SK-N-SH (cell line): ENCODE data around the gene WDR6. TPM values are rescaled to one million over a fixed set of nuclear protein-coding genes. Genes with fewer than 3 reads are reported as not detected.

Experiments used
- CTCF ChIA-PET: fragments of 300-600, 350-600 bp; formaldehyde crosslinking; extraction: SDS; loops from one replicate; lab custom pipeline; 2021; lab: Yijun Ruan, JAX
- POLR2A ChIA-PET: fragments of 350-600 bp; sonication (Branson Sonifier 250); formaldehyde crosslinking; extraction: SDS; loops from one replicate; lab custom pipeline; 2020; ENCODE audit warnings: antibody characterized with exemption, inconsistent platforms; lab: Yijun Ruan, JAX
- DNase-seq: peaks from one replicate; pipeline ENCODE4 v3.0.0; 2012
- H2AFZ ChIP-seq: fragments of 200-600 bp; sonication (generic); 2 replicates; pipeline ENCODE4 v1.8.1; 2016; ENCODE audit warnings: antibody characterized with exemption, mild to moderate bottlenecking, low read depth
- H3F3A ChIP-seq: fragments of 200-600 bp; sonication (generic); replicated peaks from 2 replicates; pipeline ENCODE3; 2016; ENCODE audit warnings: antibody characterized with exemption, mild to moderate bottlenecking; ENCODE audit not compliant: insufficient read depth
- H3K27ac ChIP-seq, 2 experiments: fragments of 200-500 bp in 1 of 2; fragments of 200-600 bp in 1 of 2; sonication (Bioruptor generic) in 1 of 2; sonication (generic), shearing (Covaris generic) in 1 of 2; 2 replicates each; pipeline versions ENCODE4 v1.5.1 to v1.6.1; 2014 to 2016; ENCODE audit warnings: low read depth in 2 of 2, inconsistent platforms in 1 of 2, low read length in 1 of 2, mild to moderate bottlenecking in 1 of 2, mixed read lengths in 1 of 2
- H3K27me3 ChIP-seq: fragments of 200-600 bp; sonication (generic), shearing (Covaris generic); 2 replicates; pipeline ENCODE4 v1.6.1; 2016; ENCODE audit warnings: mixed run types; ENCODE audit not compliant: insufficient read depth
- H3K36me3 ChIP-seq, 2 experiments: fragments of 200-500 bp in 1 of 2; fragments of 200-600 bp in 1 of 2; sonication (Bioruptor generic) in 1 of 2; sonication (generic) in 1 of 2; replicated peaks in 1 of 2; 2 replicates each; pipeline versions ENCODE3 to v1.5.1; 2014 to 2016; ENCODE audit warnings: low read length in 1 of 2, mild to moderate bottlenecking in 1 of 2; ENCODE audit not compliant: insufficient read depth in 2 of 2, control insufficient read depth in 1 of 2
- H3K4me1 ChIP-seq, 2 experiments: fragments of 200-500 bp in 1 of 2; fragments of 200-600 bp in 1 of 2; sonication (Bioruptor generic) in 1 of 2; sonication (generic), shearing (Covaris generic) in 1 of 2; 2 replicates each; pipeline versions ENCODE4 v1.5.1 to v1.6.1; 2014 to 2016; ENCODE audit warnings: low read depth in 1 of 2, low read length in 1 of 2, mixed run types in 1 of 2; ENCODE audit not compliant: insufficient read depth in 2 of 2, control insufficient read depth in 1 of 2
- H3K4me2 ChIP-seq: fragments of 200-600 bp; sonication (generic), shearing (Covaris generic); 2 replicates; pipeline ENCODE4 v1.6.1; 2017; ENCODE audit warnings: mixed run types
- H3K4me3 ChIP-seq, 2 experiments: fragments of 200-500 bp in 1 of 2; fragments of 200-600 bp in 1 of 2; sonication (Bioruptor generic) in 1 of 2; sonication (generic), shearing (Covaris generic) in 1 of 2; 2 replicates each; pipeline versions ENCODE4 v1.5.1 to v1.8.1; 2014 to 2016; ENCODE audit warnings: low read depth in 2 of 2, inconsistent platforms in 1 of 2, low read length in 1 of 2, mild to moderate bottlenecking in 1 of 2, mixed read lengths in 1 of 2, moderate library complexity in 1 of 2
- H3K79me2 ChIP-seq: fragments of 200-600 bp; sonication (generic); 2 replicates; pipeline ENCODE4 v1.8.1; 2017; ENCODE audit warnings: mild to moderate bottlenecking; ENCODE audit not compliant: insufficient read depth
- H3K9ac ChIP-seq: fragments of 200-600 bp; sonication (generic); 2 replicates; pipeline ENCODE4 v1.6.1; 2017; ENCODE audit warnings: mixed run types
- H3K9me2 ChIP-seq: fragments of 200-600 bp; sonication (generic); 2 replicates; pipeline ENCODE4 v1.6.1; 2017; ENCODE audit warnings: mixed run types
- H3K9me3 ChIP-seq: fragments of 200-600 bp; sonication (generic); 2 replicates; pipeline ENCODE4 v1.6.1; 2017; ENCODE audit warnings: mixed run types, mild to moderate bottlenecking, moderate library complexity
- H4K20me1 ChIP-seq: fragments of 200-600 bp; sonication (generic); 2 replicates; pipeline ENCODE4 v1.6.1; 2017; ENCODE audit warnings: mild to moderate bottlenecking, mixed run types; ENCODE audit not compliant: insufficient read depth
- CHD2 ChIP-seq: fragments of 150-350 bp; IDR thresholded peaks from 2 replicates; pipeline ENCODE4 v1.6.1; 2018; ENCODE audit warnings: low read length; ENCODE audit not compliant: partially characterized antibody
- ELF1 ChIP-seq: IDR thresholded peaks from 2 replicates; pipeline ENCODE4 v1.4.0; 2012
- EP300 ChIP-seq, 2 experiments: IDR thresholded peaks; 2 replicates each; pipeline versions ENCODE4 v1.4.0 to v1.6.1; 2012; ENCODE audit warnings: borderline replicate concordance in 1 of 2, low read depth in 1 of 2, low read length in 1 of 2
- EZH2phosphoT487 ChIP-seq: fragments of 200-600 bp; sonication (generic); IDR thresholded peaks from 2 replicates; pipeline ENCODE4 v1.6.1; 2017; ENCODE audit warnings: low read depth, mixed run types, mild to moderate bottlenecking, antibody characterized with exemption, moderate library complexity, borderline replicate concordance
- FOXJ3 ChIP-seq: sonication (generic); formaldehyde crosslinking; IDR thresholded peaks from 2 replicates; pipeline ENCODE4 v1.5.1; 2020; ENCODE audit warnings: mild to moderate bottlenecking, missing genetic modification reagents
- GATA2 ChIP-seq: sonication (generic); formaldehyde crosslinking; IDR thresholded peaks from 2 replicates; pipeline ENCODE4 v1.5.0; 2020; ENCODE audit warnings: mild to moderate bottlenecking, missing genetic modification reagents
- MEF2A ChIP-seq: IDR thresholded peaks from 2 replicates; pipeline ENCODE4 v1.4.0; 2012; ENCODE audit warnings: low read depth, borderline replicate concordance
- NFIC ChIP-seq: IDR thresholded peaks from 2 replicates; pipeline ENCODE4 v1.4.0; 2012; ENCODE audit warnings: borderline replicate concordance
- POLR2AphosphoS5 ChIP-seq: IDR thresholded peaks from 2 replicates; pipeline ENCODE4 v1.6.1; 2012; ENCODE audit warnings: low read depth, low read length
- RAD21 ChIP-seq: IDR thresholded peaks from 2 replicates; pipeline ENCODE4 v1.6.1; 2012; ENCODE audit warnings: mild to moderate bottlenecking, low read length
- TAF1 ChIP-seq: IDR thresholded peaks from 2 replicates; pipeline ENCODE4 v1.6.1; 2012; ENCODE audit warnings: low read depth, mild to moderate bottlenecking, low read length, moderate library complexity, borderline replicate concordance
- WGBS: methylation state at CpG from one replicate; pipeline ENCODE4 v1.1.6; 2017; ENCODE audit warnings: low lambda C conversion rate; 5-methylcytosine and 5-hydroxymethylcytosine counted together
- polyA plus RNA-seq, 3 experiments: library from polyadenylated mRNA; depleted of rRNA; stranded (reverse); fragments of >200 nt; gene quantifications; 2 replicates each; pipeline ENCODE4 v1.2.3, GENCODE V29; 2012
- TF ChIP-seq, protein P1 (sequence below): fragments of 200-600 bp; sonication (generic); IDR thresholded peaks from 2 replicates; pipeline ENCODE4 v1.6.1; 2017; ENCODE audit warnings: antibody characterized with exemption, mild to moderate bottlenecking, moderate library complexity
- TF ChIP-seq, protein P2 (sequence below): IDR thresholded peaks from 2 replicates; pipeline ENCODE4 v1.6.1; 2012; ENCODE audit warnings: mild to moderate bottlenecking, low read depth, low read length, moderate library complexity
- TF ChIP-seq, protein P3 (sequence below): IDR thresholded peaks from 2 replicates; pipeline ENCODE4 v1.4.0; 2012; ENCODE audit warnings: low read depth, borderline replicate concordance
- TF ChIP-seq, protein P4 (sequence below): IDR thresholded peaks from 2 replicates; pipeline ENCODE4 v1.4.0; 2012; ENCODE audit warnings: low read depth
- TF ChIP-seq, protein P5 (sequence below): fragments of 150-350 bp; IDR thresholded peaks from 2 replicates; pipeline ENCODE4 v1.6.1; 2016; ENCODE audit warnings: mild to moderate bottlenecking, low read depth, low read length
- TF ChIP-seq, protein P6 (sequence below): IDR thresholded peaks from 2 replicates; pipeline ENCODE4; 2012

WDR6 gene
- polyA plus RNA-seq, 1 of the 3 experiments (the other 2 are of a cell fraction) = 230 TPM

DNA sequence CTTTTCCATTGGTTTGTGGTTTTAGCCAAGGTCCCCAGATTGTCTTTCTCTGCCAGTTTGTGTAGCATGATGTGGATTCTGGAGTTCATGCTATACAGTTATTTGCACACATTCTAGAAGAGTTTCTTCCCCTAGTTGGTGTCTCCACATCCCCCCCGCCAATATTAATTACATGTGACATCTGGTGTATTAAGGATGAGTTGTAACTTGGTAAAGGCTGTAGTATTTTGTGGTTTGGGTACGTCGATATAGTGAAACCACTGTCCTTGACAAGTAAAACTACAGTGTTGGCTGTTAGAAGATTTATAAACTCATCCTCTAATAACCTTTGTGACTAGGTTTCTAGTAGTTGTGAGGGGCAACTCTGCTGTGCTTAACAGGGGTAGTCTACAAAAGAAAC is 40.8 kb upstream of the WDR6 start:
- no peak overlapping the region for H3K9ac ChIP-seq
- peaks cover 10% of the 10 kb centered on the region for H3K79me2 ChIP-seq
- H3K9me2 ChIP-seq = no peaks in the 10 kb centered on the region
- H2AFZ ChIP-seq = no peak overlapping the region
- no peaks in the 10 kb centered on the region for H4K20me1 ChIP-seq
- no peak overlapping the region for H3K4me2 ChIP-seq
- no peaks in the 10 kb centered on the region for H3K4me1 ChIP-seq
- CTCF ChIA-PET = interaction anchor here (1.0 to 1.8 kb wide), 3 partner anchors 13 to 48 kb away, joined by 3 to 7 read pairs (median 3); no protein-coding TSS in a partner anchor
- H3F3A ChIP-seq = no peaks in the 10 kb centered on the region
- 97% methylated on average over 3 of the region's 3 CpGs for WGBS
- no peaks in the 10 kb centered on the region for H3K27me3 ChIP-seq
- TF ChIP-seq GATA2 (no peak), MEF2A (no peak), TAF1 (no peak)
- TF ChIP-seq, protein P1, sequence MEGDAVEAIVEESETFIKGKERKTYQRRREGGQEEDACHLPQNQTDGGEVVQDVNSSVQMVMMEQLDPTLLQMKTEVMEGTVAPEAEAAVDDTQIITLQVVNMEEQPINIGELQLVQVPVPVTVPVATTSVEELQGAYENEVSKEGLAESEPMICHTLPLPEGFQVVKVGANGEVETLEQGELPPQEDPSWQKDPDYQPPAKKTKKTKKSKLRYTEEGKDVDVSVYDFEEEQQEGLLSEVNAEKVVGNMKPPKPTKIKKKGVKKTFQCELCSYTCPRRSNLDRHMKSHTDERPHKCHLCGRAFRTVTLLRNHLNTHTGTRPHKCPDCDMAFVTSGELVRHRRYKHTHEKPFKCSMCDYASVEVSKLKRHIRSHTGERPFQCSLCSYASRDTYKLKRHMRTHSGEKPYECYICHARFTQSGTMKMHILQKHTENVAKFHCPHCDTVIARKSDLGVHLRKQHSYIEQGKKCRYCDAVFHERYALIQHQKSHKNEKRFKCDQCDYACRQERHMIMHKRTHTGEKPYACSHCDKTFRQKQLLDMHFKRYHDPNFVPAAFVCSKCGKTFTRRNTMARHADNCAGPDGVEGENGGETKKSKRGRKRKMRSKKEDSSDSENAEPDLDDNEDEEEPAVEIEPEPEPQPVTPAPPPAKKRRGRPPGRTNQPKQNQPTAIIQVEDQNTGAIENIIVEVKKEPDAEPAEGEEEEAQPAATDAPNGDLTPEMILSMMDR = no peak
- TF ChIP-seq, all 33 proteins: peak for 0
- DNase-seq = no peak
- POLR2A ChIA-PET = no interaction called here
- H3K36me3 ChIP-seq = peaks cover 29 to 53% of the 10 kb centered on the region in 2 experiments
- no peaks in the 10 kb centered on the region for H3K9me3 ChIP-seq
- no peak overlapping the region for H3K4me3 ChIP-seq
- H3K27ac ChIP-seq = no peak overlapping the region

DNA sequence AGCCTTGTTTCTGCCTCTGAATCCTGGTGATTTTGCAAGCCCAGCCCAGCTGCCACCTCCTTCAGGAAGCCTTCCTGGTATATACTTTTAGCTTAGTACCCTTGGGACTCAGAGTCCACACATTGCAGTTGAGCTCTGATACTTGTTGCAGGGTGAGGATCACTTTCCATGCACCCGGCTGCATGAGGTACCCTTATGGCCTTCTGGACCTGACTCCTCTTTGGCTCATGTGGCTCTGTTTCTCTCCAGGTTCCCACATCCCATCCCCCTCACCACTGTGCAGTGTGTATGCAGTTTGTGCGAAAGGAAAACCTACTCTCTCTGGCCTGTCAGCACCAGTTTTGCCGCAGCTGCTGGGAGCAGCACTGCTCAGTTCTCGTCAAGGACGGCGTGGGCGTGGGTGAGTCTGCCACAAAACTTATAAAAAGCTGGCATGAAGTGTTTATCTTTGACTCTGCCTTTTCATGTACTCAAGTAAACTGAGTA is 40.3 kb upstream of the WDR6 start:
- no peaks in the 10 kb centered on the region for H3K4me1 ChIP-seq
- H3K9me3 ChIP-seq = no peaks in the 10 kb centered on the region
- H4K20me1 ChIP-seq = no peaks in the 10 kb centered on the region
- CTCF ChIA-PET = interaction anchor here (0.8 to 1.8 kb wide), 4 partner anchors 8 to 48 kb away, joined by 3 to 7 read pairs (median 3); no protein-coding TSS in a partner anchor
- 97% methylated on average over 7 of the region's 7 CpGs for WGBS
- H3F3A ChIP-seq = no peaks in the 10 kb centered on the region
- no peak overlapping the region for H3K27ac ChIP-seq
- H3K4me3 ChIP-seq = no peak overlapping the region
- H3K79me2 ChIP-seq = peaks cover 9% of the 10 kb centered on the region
- no peaks in the 10 kb centered on the region for H3K27me3 ChIP-seq
- no peak for DNase-seq
- H2AFZ ChIP-seq = no peak overlapping the region
- peaks cover 33 to 53% of the 10 kb centered on the region in 2 experiments for H3K36me3 ChIP-seq
- H3K9me2 ChIP-seq = no peaks in the 10 kb centered on the region
- no peak overlapping the region for H3K9ac ChIP-seq
- POLR2A ChIA-PET = no interaction called here
- H3K4me2 ChIP-seq = no peak overlapping the region
- TF ChIP-seq, protein P2, sequence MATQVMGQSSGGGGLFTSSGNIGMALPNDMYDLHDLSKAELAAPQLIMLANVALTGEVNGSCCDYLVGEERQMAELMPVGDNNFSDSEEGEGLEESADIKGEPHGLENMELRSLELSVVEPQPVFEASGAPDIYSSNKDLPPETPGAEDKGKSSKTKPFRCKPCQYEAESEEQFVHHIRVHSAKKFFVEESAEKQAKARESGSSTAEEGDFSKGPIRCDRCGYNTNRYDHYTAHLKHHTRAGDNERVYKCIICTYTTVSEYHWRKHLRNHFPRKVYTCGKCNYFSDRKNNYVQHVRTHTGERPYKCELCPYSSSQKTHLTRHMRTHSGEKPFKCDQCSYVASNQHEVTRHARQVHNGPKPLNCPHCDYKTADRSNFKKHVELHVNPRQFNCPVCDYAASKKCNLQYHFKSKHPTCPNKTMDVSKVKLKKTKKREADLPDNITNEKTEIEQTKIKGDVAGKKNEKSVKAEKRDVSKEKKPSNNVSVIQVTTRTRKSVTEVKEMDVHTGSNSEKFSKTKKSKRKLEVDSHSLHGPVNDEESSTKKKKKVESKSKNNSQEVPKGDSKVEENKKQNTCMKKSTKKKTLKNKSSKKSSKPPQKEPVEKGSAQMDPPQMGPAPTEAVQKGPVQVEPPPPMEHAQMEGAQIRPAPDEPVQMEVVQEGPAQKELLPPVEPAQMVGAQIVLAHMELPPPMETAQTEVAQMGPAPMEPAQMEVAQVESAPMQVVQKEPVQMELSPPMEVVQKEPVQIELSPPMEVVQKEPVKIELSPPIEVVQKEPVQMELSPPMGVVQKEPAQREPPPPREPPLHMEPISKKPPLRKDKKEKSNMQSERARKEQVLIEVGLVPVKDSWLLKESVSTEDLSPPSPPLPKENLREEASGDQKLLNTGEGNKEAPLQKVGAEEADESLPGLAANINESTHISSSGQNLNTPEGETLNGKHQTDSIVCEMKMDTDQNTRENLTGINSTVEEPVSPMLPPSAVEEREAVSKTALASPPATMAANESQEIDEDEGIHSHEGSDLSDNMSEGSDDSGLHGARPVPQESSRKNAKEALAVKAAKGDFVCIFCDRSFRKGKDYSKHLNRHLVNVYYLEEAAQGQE = no peak
- TF ChIP-seq POLR2AphosphoS5 = no peak
- no peak for TF ChIP-seq ELF1
- TF ChIP-seq TAF1 = no peak
- TF ChIP-seq FOXJ3 (CRISPR knock-in tag) = no peak
- TF ChIP-seq RAD21 = no peak
- TF ChIP-seq, protein P3, sequence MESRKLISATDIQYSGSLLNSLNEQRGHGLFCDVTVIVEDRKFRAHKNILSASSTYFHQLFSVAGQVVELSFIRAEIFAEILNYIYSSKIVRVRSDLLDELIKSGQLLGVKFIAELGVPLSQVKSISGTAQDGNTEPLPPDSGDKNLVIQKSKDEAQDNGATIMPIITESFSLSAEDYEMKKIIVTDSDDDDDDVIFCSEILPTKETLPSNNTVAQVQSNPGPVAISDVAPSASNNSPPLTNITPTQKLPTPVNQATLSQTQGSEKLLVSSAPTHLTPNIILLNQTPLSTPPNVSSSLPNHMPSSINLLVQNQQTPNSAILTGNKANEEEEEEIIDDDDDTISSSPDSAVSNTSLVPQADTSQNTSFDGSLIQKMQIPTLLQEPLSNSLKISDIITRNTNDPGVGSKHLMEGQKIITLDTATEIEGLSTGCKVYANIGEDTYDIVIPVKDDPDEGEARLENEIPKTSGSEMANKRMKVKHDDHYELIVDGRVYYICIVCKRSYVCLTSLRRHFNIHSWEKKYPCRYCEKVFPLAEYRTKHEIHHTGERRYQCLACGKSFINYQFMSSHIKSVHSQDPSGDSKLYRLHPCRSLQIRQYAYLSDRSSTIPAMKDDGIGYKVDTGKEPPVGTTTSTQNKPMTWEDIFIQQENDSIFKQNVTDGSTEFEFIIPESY = no peak
- TF ChIP-seq EZH2phosphoT487 = no peak
- TF ChIP-seq EP300 (IDR thresholded peaks at IDR 0.05; ENCODE audit: borderline replicate concordance in 1 of 2, low read depth in 1 of 2, low read length in 1 of 2) = no peak
- TF ChIP-seq, protein P4, sequence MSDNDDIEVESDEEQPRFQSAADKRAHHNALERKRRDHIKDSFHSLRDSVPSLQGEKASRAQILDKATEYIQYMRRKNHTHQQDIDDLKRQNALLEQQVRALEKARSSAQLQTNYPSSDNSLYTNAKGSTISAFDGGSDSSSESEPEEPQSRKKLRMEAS = no peak
- TF ChIP-seq, protein P5, sequence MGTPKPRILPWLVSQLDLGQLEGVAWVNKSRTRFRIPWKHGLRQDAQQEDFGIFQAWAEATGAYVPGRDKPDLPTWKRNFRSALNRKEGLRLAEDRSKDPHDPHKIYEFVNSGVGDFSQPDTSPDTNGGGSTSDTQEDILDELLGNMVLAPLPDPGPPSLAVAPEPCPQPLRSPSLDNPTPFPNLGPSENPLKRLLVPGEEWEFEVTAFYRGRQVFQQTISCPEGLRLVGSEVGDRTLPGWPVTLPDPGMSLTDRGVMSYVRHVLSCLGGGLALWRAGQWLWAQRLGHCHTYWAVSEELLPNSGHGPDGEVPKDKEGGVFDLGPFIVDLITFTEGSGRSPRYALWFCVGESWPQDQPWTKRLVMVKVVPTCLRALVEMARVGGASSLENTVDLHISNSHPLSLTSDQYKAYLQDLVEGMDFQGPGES = no peak
- no peak for TF ChIP-seq CHD2
- TF ChIP-seq, protein P6, sequence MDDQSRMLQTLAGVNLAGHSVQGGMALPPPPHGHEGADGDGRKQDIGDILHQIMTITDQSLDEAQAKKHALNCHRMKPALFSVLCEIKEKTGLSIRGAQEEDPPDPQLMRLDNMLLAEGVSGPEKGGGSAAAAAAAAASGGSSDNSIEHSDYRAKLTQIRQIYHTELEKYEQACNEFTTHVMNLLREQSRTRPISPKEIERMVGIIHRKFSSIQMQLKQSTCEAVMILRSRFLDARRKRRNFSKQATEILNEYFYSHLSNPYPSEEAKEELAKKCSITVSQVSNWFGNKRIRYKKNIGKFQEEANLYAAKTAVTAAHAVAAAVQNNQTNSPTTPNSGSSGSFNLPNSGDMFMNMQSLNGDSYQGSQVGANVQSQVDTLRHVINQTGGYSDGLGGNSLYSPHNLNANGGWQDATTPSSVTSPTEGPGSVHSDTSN = no peak
- no peak for TF ChIP-seq NFIC
- no peak for TF ChIP-seq MEF2A
